ENCODE measurements around the gene WASL. TPM values are rescaled to one million over a fixed set of nuclear protein-coding genes. Genes with fewer than 3 reads are reported as not detected.
A peak's percentile ranks its signal among the peaks of the same experiment; 100 is the strongest.

Gene WASL
- total and polyA plus RNA-seq, 3 donors from 2014 or later = 43.3 to 69.3 (median 62.6) TPM

DNA sequence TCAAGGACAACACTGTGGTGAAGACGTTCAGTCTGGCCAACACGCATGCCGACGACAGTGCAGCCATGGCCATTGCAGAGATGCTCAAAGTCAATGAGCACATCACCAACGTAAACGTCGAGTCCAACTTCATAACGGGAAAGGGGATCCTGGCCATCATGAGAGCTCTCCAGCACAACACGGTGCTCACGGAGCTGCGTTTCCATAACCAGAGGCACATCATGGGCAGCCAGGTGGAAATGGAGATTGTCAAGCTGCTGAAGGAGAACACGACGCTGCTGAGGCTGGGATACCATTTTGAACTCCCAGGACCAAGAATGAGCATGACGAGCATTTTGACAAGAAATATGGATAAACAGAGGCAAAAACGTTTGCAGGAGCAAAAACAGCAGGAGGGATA, 86.5 kb downstream of the WASL start:
- Histone ChIP-seq H3K27me3 (no peaks in the 10 kb centered on the region), H3K4me1 (no peaks in the 10 kb centered on the region), H3K4me3 (no peak overlapping the region), H3K9me3 (no peaks in the 10 kb centered on the region), H3K27ac (peak overlapping the region; percentile 16 to 22), H3K36me3 (ENCODE audit: low read depth, missing control alignments) (no peaks in the 10 kb centered on the region)
- no peak for DNase-seq
- intact Hi-C loops (cut with DNase I; ENCODE audit: low total_unique reads) = no loop called here
- WGBS, 2 donors = 90% methylated on average over 15 of the region's 15 CpGs
- TF ChIP-seq, protein P1, sequence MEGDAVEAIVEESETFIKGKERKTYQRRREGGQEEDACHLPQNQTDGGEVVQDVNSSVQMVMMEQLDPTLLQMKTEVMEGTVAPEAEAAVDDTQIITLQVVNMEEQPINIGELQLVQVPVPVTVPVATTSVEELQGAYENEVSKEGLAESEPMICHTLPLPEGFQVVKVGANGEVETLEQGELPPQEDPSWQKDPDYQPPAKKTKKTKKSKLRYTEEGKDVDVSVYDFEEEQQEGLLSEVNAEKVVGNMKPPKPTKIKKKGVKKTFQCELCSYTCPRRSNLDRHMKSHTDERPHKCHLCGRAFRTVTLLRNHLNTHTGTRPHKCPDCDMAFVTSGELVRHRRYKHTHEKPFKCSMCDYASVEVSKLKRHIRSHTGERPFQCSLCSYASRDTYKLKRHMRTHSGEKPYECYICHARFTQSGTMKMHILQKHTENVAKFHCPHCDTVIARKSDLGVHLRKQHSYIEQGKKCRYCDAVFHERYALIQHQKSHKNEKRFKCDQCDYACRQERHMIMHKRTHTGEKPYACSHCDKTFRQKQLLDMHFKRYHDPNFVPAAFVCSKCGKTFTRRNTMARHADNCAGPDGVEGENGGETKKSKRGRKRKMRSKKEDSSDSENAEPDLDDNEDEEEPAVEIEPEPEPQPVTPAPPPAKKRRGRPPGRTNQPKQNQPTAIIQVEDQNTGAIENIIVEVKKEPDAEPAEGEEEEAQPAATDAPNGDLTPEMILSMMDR (IDR thresholded peaks at IDR 0.05) = no peak
- TF ChIP-seq POLR2A (IDR thresholded peaks at IDR 0.05) = no peak

DNA sequence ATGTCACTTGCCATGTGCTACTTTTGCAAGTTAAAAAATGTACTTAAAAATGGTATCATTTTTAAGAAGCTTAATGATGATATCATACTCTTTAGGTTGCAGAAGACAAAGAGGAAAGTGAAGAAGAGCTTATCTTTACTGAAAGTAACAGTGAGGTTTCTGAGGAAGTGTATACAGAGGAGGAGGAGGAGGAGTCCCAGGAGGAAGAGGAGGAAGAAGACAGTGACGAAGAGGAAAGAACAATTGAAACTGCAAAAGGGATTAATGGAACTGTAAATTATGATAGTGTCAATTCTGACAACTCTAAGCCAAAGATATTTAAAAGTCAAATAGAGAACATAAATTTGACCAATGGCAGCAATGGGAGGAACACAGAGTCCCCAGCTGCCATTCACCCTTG, 87.0 kb downstream of the WASL start:
- DNase-seq = no peak
- no peak overlapping the region for H3K4me3 ChIP-seq
- TF ChIP-seq POLR2A (IDR thresholded peaks at IDR 0.05) = no peak
- TF ChIP-seq, protein P1 (IDR thresholded peaks at IDR 0.05) = no peak
- no peaks in the 10 kb centered on the region for H3K27me3 ChIP-seq
- no peaks in the 10 kb centered on the region for H3K36me3 ChIP-seq (ENCODE audit: low read depth, missing control alignments)
- intact Hi-C loops (cut with DNase I; ENCODE audit: low total_unique reads) = no loop called here
- H3K4me1 ChIP-seq = no peaks in the 10 kb centered on the region
- 59 to 64% methylated on average over 1 of the region's 1 CpG for WGBS, 2 donors
- no peaks in the 10 kb centered on the region for H3K9me3 ChIP-seq
- peak overlapping the region; percentile 73 to 74 for H3K27ac ChIP-seq

DNA sequence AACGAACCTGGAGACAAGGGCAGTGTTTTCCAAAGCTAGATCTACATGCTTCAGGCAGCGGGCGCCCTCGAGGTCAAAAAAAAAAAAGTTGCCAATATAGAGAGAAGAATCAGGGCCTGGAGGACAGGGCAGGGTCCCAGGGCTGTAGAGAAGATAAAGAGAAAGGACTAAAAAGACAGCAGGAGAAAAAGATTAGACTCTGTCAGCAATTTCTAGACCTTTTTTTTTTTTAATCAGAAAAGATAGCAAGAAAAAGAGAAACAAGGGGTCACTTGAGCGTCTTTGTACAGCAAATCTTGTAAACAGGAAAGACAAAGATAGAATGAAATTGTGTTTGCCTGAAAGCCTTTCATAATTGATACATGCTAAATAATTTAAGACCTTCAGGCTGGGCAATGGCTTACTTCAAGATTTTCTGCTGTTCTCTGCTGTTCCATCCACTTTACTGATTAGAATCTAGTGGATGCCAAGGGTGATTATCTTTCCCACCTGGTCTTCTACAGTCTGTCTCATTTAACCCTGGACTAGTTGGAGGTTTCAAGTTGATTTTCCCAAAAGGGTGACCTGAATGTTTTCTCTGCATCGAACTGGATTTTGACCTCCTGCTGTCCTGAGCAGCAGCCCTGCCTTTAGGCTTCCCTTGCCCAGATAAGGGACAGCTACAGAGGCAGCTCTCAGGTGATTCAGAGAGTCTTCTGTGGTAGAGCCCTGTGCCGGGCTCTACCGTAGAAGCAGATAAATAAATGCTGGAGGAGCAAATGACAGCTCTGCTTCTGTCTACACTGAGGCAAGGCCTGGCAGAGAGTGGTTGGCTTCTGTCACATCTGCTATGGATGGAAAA, 88.1 kb downstream of the WASL start:
- Histone ChIP-seq H3K27ac (peak overlapping the region; percentile 73 to 74), H3K4me1 (no peaks in the 10 kb centered on the region), H3K36me3 (ENCODE audit: low read depth, missing control alignments) (no peaks in the 10 kb centered on the region), H3K4me3 (no peak overlapping the region), H3K27me3 (no peaks in the 10 kb centered on the region), H3K9me3 (no peaks in the 10 kb centered on the region)
- intact Hi-C loops (cut with DNase I; ENCODE audit: low total_unique reads) = no loop called here
- TF ChIP-seq, protein P1 (IDR thresholded peaks at IDR 0.05) = no peak
- no peak for TF ChIP-seq POLR2A (IDR thresholded peaks at IDR 0.05)
- WGBS, 2 donors = 48 to 72% methylated on average over 8 of the region's 8 CpGs
- DNase-seq = peak; percentile 39

DNA sequence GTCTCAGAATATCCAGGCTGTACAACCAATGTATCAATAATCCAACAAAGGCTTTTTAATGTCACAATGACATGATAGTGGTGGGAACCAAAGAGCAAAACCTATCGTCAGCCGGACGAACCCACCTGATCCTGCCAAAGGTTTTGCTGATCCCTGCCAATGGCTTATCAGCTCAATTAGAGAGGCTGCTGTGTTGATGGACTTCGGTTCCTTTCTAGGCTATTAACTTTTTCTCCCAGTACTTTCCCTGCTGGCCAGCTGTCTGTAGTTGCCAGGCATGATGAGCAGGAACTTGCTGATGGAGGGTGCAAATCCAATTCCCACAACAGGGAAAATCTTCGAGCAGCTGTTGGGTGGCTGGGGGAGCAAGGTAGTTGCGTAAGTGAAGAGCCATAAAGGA, 90.8 kb downstream of the WASL start:
- intact Hi-C loops (cut with DNase I; ENCODE audit: low total_unique reads) = no loop called here
- TF ChIP-seq, protein P1 (IDR thresholded peaks at IDR 0.05) = no peak
- no peak for TF ChIP-seq POLR2A (IDR thresholded peaks at IDR 0.05)
- Histone ChIP-seq H3K9me3 (no peaks in the 10 kb centered on the region), H3K4me1 (no peaks in the 10 kb centered on the region), H3K27me3 (no peaks in the 10 kb centered on the region), H3K36me3 (ENCODE audit: low read depth, missing control alignments) (no peaks in the 10 kb centered on the region), H3K27ac (peak overlapping the region in 1 of 2 donors; percentile 17), H3K4me3 (no peak overlapping the region)
- DNase-seq = no peak
- WGBS, 2 donors = 56 to 57% methylated on average over 6 of the region's 6 CpGs

DNA sequence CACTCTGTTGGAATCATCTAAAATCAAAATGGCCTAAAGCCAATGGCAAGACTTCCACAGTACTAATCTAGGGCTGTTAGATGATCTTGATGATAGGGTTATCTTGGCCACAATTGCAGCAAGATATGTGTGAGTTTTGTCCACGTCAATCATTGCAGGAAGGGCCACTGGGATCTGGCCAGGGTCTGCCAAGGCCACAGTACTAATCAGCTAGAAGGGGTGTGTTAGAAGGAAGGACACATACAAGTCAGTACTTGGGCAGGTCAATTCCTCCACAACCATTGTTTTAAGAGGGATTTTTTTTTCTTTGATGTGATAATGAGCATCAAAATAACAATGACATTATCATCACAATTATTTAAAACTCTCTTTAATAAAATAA, 91.5 kb downstream of the WASL start:
- DNase-seq = no peak
- no peaks in the 10 kb centered on the region for H3K4me1 ChIP-seq
- TF ChIP-seq, protein P1 (IDR thresholded peaks at IDR 0.05) = no peak
- no peak for TF ChIP-seq POLR2A (IDR thresholded peaks at IDR 0.05)
- H3K9me3 ChIP-seq = no peaks in the 10 kb centered on the region
- H3K4me3 ChIP-seq = no peak overlapping the region
- no peaks in the 10 kb centered on the region for H3K36me3 ChIP-seq (ENCODE audit: low read depth, missing control alignments)
- 50 to 69% methylated on average over 1 of the region's 1 CpG for WGBS, 2 donors
- intact Hi-C loops (cut with DNase I; ENCODE audit: low total_unique reads) = no loop called here
- no peaks in the 10 kb centered on the region for H3K27me3 ChIP-seq
- H3K27ac ChIP-seq = no peak overlapping the region

Measured in testis (tissue), 3 donors.